Effector memory CD8-positive, alpha-beta T cell (primary cell): ENCODE measurements around the gene LRRC31.

ENCODE experiments used
- ATAC-seq: fragments of 150-1000 bp; cut with Tn5 transposase; replicated peaks from 2 replicates; pipeline ENCODE4 v1.10.0; 2021; ENCODE audit warnings: mild to moderate bottlenecking, moderate library complexity
- DNase-seq, 3 experiments: peaks; one replicate each; pipeline ENCODE4 v3.0.0; 2021
- H3K27ac Mint-ChIP-seq, 2 donors: one replicate each; pipeline ENCODE4 v1.8.0; 2022; ENCODE audit warnings: mild to moderate bottlenecking in 2 of 2, mixed read lengths in 2 of 2, moderate library complexity in 2 of 2
- H3K27me3 Mint-ChIP-seq, 2 donors: one replicate each; pipeline ENCODE4 v1.8.0; 2022; ENCODE audit warnings: mixed read lengths in 2 of 2
- H3K36me3 Mint-ChIP-seq: one replicate; pipeline ENCODE4 v1.8.0; 2022; ENCODE audit warnings: mild to moderate bottlenecking, moderate library complexity, mixed read lengths; ENCODE audit not compliant: insufficient read depth
- H3K4me1 Mint-ChIP-seq, 2 donors: one replicate each; pipeline ENCODE4 v1.8.0; 2022; ENCODE audit warnings: low read depth in 2 of 2, mixed read lengths in 2 of 2
- H3K4me3 Mint-ChIP-seq, 2 donors: one replicate each; pipeline ENCODE4 v1.8.0; 2022; ENCODE audit warnings: mild to moderate bottlenecking in 2 of 2, mixed read lengths in 2 of 2, moderate library complexity in 2 of 2
- H3K9me3 Mint-ChIP-seq, 2 donors: one replicate each; pipeline ENCODE4 v1.8.0; 2022; ENCODE audit warnings: mixed read lengths in 2 of 2

LRRC31 gene

DNA sequence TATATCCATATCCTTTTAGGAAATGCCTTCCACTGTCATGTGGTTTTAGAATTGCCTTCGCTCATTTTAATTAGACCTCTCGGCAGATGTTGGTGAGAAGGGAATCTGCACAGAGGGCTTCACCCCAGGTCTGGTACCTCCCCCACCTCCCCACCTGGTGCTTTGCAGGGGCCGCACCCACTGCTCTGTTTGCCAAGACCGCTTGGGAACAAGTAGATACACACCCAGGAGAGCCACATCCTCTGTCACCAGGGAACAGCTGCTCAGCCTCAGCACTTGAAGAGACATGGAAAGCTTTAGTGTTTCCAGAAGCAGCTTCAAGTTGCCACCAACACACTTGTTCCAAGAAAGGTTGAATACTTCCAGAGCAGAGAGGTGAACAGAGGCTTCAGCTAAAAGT, 21.8 kb downstream of the LRRC31 start:
- H3K9me3 Mint-ChIP-seq, result no peaks in the 10 kb centered on the region
- ATAC-seq (no peak), DNase-seq (no peak)
- H3K27me3 Mint-ChIP-seq, result peaks cover 16 to 29% of the 10 kb centered on the region in 2 donors
- H3K27ac Mint-ChIP-seq, result no peak overlapping the region
- H3K4me3 Mint-ChIP-seq, result no peak overlapping the region
- H3K4me1 Mint-ChIP-seq, result no peaks in the 10 kb centered on the region
- H3K36me3 Mint-ChIP-seq, result peaks cover 4% of the 10 kb centered on the region

DNA sequence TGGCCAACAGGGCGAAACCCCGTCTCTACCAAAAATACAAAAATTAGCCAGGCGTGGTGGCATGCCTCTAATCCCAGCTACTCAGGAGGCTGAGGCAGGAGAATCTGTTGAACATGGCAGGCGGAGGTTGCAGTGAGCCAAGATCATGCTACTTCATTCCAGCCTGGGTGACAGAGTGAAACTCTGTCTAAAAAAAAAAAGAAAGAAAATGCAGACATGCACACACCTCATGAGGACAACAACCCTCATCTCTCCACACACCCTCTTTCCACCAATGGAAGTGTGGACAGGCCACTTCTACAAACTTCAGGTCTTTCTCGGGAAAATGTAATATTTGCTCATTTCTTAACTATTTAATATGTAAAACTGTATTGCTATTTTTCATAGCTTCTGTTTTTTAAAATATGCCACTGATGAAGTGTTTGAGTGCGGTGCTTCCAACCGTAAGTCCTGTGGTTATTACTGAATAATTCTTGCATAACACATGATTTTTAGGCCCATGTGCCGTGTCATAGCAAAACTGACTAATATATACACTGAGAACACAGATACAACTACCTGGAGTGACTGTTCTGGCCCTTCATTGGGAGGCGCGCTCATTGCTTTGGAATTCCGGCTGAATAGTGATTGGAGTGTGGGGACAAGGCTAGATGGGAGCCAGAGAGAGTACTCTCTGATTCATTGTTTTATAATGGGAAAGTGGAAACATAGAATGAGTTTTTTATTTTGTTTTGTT, 23.1 kb downstream of the LRRC31 start:
- Mint-ChIP-seq H3K9me3 (no peaks in the 10 kb centered on the region), H3K36me3 (peaks cover 4% of the 10 kb centered on the region), H3K4me1 (no peaks in the 10 kb centered on the region), H3K27ac (no peak overlapping the region), H3K27me3 (peaks cover 12 to 24% of the 10 kb centered on the region in 2 donors), H3K4me3 (no peak overlapping the region)
- no peak for ATAC-seq
- no peak for DNase-seq

DNA sequence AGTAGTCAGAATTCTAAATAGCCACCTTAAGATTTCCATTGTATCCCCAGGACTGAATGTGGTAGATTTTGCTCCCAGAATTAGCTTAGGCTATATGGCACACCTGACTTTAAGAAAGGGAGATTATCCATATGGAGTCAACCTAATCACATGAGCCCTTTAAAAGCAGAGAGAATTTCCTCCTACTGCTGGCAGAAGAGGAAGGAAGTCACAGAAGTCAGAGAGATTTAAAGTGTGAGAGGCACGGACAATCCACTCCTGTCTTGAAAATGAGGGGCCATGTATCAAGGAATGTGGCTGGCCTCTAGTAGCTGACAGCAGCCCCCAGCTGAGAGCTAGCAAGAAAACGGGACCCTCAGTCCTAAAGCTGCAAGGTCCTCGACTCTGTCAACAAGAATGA, 26.8 kb downstream of the LRRC31 start:
- Mint-ChIP-seq H3K4me3 (no peak overlapping the region), H3K27me3 (peaks cover 32 to 33% of the 10 kb centered on the region in 2 donors), H3K4me1 (no peaks in the 10 kb centered on the region), H3K9me3 (no peaks in the 10 kb centered on the region), H3K27ac (no peak overlapping the region), H3K36me3 (peaks cover 4% of the 10 kb centered on the region)
- DNase-seq, result no peak
- ATAC-seq, result no peak

DNA sequence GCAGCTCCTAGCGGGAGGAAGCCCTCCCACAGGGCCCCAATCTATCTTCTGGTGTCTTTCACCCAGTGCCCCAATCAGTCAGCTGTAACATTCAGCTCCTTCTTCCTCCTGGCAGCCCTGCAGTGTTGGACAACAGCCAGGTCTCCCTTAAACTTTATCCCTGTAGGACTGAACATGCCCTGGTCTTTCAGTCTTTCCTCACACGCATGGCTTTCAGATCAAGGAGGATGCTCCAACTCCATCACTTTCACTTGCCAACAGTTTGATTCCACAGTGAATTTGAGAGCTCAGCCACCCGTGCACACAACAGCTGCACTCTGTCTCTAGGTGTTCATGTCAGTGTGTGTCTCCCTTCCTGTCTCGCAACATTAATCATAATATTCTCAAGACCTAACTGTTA, 28.6 kb downstream of the LRRC31 start:
- H3K36me3 Mint-ChIP-seq, result peaks cover 4% of the 10 kb centered on the region
- H3K4me3 Mint-ChIP-seq, result no peak overlapping the region
- H3K27me3 Mint-ChIP-seq, result peaks cover 35 to 44% of the 10 kb centered on the region in 2 donors
- H3K9me3 Mint-ChIP-seq, result no peaks in the 10 kb centered on the region
- ATAC-seq (no peak), DNase-seq (no peak)
- no peaks in the 10 kb centered on the region for H3K4me1 Mint-ChIP-seq
- no peak overlapping the region for H3K27ac Mint-ChIP-seq

DNA sequence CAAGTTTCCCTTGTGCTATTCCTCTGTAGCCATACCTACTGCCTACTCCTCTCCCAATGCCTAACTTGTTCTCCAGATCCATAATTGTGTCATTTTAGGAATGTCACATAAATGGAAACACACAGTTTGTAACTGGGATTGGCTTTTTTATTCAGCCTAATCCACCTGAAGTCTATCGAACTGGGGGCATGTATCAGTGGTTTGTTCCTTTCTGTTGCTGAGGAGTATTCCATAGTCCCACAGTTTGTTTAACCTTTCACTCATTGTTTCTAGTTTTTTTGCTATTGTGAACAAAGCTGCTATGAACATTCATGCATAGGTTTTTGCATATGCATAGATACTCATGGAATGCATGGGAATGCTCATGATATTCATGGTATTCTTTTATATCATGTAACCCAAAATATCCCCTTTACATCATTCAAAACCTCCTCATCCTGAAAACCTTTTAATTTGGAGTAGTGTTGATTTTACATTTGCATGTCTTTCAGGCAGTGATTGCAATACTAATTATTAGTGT, 31.2 kb downstream of the LRRC31 start:
- ATAC-seq (no peak), DNase-seq (no peak)
- Mint-ChIP-seq H3K4me3 (no peak overlapping the region), H3K27ac (no peak overlapping the region), H3K9me3 (no peaks in the 10 kb centered on the region), H3K36me3 (no peaks in the 10 kb centered on the region), H3K4me1 (no peaks in the 10 kb centered on the region), H3K27me3 (peaks cover 31 to 44% of the 10 kb centered on the region in 2 donors)

DNA sequence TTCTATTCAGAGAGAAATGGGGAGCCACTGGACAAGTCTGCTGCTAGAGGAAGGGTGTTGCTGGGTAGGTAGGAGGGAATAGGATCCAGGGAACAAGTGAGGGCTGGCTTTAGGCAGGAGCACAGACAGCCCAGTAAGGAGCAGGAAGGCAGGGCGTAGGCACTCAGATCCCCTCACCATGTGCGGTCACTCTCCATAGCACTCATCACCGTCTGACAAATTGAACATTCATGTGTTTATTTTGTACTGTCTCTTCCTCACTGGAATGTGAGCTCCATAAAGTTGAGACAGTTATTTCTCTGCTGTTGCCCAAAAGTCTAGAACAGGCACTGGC, 32.8 kb downstream of the LRRC31 start:
- no peak overlapping the region for H3K27ac Mint-ChIP-seq

DNA sequence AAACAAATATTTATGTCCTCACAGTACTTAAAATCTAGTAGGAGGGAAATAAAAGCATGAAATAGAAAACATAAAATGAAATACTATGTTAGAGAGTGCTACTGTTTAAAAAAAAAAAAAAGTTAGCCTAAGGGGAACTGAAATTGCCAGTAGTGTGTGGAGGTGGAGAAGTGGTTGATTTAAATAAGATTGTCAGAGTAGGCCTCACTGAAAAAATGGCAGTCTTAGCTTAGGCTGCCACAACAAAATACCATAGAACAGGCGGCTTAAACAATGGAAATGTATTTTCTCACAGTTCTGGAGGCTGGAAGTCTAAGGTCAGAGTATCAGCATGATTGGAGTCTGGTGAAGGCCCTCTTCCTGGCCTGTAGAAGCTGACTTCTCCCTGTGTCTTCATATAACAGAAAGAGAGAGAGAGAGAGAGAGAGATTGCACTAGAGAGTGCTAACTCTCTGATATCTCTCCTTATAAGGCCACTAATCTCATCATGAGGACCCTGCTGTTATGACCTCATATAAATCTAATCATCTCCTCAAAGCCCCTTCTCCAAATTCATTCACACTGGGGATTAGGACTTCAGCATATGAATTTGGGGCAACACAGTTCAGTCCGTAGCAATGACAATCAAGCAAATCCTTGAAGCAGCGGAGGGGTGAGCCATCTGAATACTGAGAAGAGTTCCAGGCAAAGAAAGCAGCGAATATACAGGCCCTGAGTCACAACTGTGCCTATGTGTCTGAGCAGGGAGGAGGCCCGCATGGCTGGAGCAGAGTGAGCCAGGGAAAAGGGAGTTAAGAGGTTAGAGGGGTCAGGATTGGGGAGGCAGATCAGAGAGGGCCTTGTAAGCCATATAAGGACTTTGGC, 33.4 kb downstream of the LRRC31 start:
- H3K36me3 Mint-ChIP-seq, result no peaks in the 10 kb centered on the region
- no peaks in the 10 kb centered on the region for H3K4me1 Mint-ChIP-seq
- no peak for ATAC-seq
- no peak for DNase-seq
- H3K9me3 Mint-ChIP-seq, result no peaks in the 10 kb centered on the region
- H3K27me3 Mint-ChIP-seq, result peaks cover 33 to 40% of the 10 kb centered on the region in 2 donors
- H3K4me3 Mint-ChIP-seq, result no peak overlapping the region
- H3K27ac Mint-ChIP-seq, result no peak overlapping the region

More for the DNA sequence above, 32.8 kb downstream of the LRRC31 start:
- Mint-ChIP-seq H3K27me3 (peaks cover 36 to 44% of the 10 kb centered on the region in 2 donors), H3K36me3 (no peaks in the 10 kb centered on the region), H3K9me3 (no peaks in the 10 kb centered on the region), H3K4me3 (no peak overlapping the region), H3K4me1 (no peaks in the 10 kb centered on the region)
- DNase-seq, result no peak
- no peak for ATAC-seq

DNA sequence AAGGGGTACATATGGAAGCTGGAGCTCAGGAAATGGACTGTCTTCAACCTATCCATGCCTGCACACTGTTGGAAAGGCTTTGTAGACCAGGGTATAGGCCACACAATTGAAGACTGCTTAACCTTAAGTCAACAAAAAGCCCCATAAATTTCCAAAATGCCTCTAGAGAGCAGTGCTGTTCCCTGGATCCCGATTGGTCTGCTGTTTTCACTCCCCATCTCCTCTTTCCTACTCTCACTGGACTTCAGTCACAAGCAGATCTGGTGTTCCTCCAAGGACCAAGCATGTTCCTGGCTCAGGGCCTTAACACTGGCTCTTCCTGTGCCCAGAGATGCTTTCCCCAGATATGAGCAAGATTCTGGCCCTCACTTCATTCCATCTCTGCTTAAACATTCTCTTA, 34.2 kb downstream of the LRRC31 start:
- ATAC-seq (no peak), DNase-seq (no peak)
- H3K27me3 Mint-ChIP-seq, result peaks cover 25 to 32% of the 10 kb centered on the region in 2 donors
- H3K9me3 Mint-ChIP-seq, result no peaks in the 10 kb centered on the region
- no peak overlapping the region for H3K27ac Mint-ChIP-seq
- no peak overlapping the region for H3K4me3 Mint-ChIP-seq
- H3K4me1 Mint-ChIP-seq, result no peaks in the 10 kb centered on the region
- no peaks in the 10 kb centered on the region for H3K36me3 Mint-ChIP-seq

DNA sequence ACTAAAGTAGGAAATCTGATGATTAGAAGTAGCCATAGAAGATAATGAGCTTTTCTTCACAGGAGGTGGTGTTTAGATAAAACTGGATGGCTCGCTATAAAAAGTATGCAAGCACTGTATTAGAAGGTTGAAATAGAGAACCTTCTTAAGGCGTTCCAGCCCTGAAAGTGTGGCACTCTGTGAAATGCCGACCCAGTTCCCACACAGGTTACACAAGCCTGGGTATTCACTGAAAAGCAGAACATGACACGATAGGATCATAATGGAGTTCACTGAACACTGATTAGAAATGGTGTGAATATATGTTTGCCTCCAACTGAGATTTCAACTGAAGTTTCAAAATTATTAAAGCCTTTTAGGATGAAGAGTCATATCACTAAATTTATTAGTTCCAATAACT, 42.0 kb downstream of the LRRC31 start:
- DNase-seq (no peak), ATAC-seq (no peak)
- Mint-ChIP-seq H3K4me1 (no peaks in the 10 kb centered on the region), H3K27me3 (peaks cover 13 to 18% of the 10 kb centered on the region in 2 donors), H3K9me3 (no peaks in the 10 kb centered on the region), H3K36me3 (no peaks in the 10 kb centered on the region), H3K27ac (no peak overlapping the region), H3K4me3 (no peak overlapping the region)

DNA sequence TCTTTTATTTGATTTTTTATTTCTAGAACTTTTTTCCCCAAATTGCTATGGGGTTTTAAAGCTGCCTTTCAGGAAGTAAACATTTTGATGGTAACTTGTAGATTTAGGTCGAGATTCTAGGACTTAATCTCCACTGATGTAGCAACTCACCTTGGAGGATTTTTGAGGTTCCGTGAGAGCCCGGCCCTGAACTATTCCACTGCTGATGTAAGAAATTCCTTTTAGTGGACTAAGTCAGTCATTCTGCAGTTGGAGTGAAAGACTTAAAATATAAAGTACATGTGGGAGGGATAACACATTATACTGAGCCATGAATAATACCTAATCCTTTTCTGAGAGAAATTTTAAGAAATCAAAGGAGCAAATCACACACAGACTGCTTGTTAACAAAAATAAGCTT, 44.4 kb downstream of the LRRC31 start:
- no peak for ATAC-seq
- H3K27me3 Mint-ChIP-seq, result peaks cover 30 to 40% of the 10 kb centered on the region in 2 donors

DNA sequence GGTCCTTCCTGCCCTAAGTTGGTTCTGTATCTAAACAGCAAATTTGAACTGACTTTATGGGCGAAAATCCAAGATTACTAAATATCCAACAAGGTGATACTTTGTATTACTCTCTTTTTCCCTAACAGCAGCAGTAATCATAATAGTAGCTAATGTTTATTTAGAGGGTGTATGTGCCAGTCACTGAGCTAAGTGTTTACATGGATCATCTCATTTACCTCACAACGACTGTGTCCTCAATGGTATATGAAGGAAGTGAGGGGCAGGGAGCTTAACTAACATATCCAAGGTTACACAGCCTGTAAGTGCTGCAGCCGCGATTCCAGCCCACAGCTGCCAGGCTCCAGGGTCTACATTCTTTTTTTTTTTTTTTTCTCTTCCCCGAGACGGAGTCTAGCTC, 46.8 kb downstream of the LRRC31 start:
- DNase-seq (no peak), ATAC-seq (no peak)
- no peaks in the 10 kb centered on the region for H3K4me1 Mint-ChIP-seq
- H3K27ac Mint-ChIP-seq, result no peak overlapping the region
- H3K9me3 Mint-ChIP-seq, result no peaks in the 10 kb centered on the region
- H3K27me3 Mint-ChIP-seq, result peaks cover 41 to 55% of the 10 kb centered on the region in 2 donors
- no peaks in the 10 kb centered on the region for H3K36me3 Mint-ChIP-seq
- H3K4me3 Mint-ChIP-seq, result no peak overlapping the region

More for the DNA sequence above, 44.4 kb downstream of the LRRC31 start:
- Mint-ChIP-seq H3K9me3 (no peaks in the 10 kb centered on the region), H3K4me3 (no peak overlapping the region), H3K4me1 (no peaks in the 10 kb centered on the region), H3K27ac (no peak overlapping the region), H3K36me3 (no peaks in the 10 kb centered on the region)
- no peak for DNase-seq

DNA sequence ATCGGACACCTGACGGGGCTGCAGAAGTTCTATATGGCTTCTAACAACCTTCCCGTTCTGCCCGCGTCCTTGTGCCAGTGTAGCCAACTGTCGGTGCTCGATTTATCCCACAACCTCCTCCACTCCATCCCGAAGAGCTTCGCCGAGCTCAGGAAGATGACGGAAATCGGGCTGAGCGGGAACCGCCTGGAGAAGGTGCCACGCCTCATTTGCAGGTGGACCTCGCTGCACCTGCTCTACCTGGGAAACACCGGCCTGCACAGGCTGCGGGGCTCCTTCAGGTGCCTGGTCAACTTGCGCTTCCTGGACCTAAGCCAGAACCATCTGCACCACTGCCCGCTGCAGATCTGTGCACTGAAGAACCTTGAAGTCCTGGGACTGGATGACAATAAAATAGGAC, 47.2 kb downstream of the LRRC31 start:
- Mint-ChIP-seq H3K36me3 (no peaks in the 10 kb centered on the region), H3K4me1 (no peaks in the 10 kb centered on the region), H3K4me3 (no peak overlapping the region), H3K9me3 (no peaks in the 10 kb centered on the region), H3K27ac (no peak overlapping the region), H3K27me3 (peaks cover 45 to 59% of the 10 kb centered on the region in 2 donors)
- ATAC-seq, result no peak
- DNase-seq, result no peak

DNA sequence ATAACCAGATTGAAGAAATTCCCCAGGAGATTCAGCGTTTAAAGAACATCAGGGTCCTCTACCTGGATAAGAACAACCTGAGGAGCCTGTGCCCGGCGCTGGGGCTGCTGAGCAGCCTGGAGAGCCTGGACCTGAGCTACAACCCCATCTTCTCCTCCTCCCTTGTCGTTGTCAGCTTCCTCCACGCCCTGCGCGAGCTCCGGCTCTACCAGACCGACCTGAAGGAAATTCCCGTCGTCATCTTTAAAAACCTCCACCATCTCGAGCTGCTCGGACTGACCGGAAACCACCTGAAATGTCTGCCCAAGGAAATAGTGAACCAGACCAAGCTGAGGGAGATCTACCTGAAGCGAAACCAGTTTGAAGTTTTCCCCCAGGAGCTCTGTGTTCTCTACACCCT, 47.6 kb downstream of the LRRC31 start:
- no peak for ATAC-seq

DNA sequence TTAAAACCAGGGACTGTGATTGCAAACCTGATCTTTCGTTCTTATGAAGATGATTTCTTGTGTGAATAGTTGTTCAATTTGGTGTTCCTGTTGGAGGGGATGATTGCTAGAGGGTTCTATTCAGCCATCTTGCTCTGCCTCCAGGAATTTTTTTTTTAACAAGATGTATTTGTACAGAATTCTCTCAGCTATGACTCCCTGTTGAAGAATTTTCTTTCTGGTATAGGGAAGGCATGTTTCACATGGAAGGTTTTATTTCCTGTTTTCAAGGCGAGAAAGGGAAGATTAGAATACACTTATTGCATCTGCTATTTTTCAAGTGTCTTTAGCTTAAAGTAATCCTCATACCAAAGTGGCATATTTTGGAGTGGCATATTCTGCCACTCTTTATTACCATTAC, 51.4 kb downstream of the LRRC31 start:
- H3K4me1 Mint-ChIP-seq, result peaks cover 11% of the 10 kb centered on the region in 2 donors

More for the DNA sequence above, 47.6 kb downstream of the LRRC31 start:
- Mint-ChIP-seq H3K4me1 (no peaks in the 10 kb centered on the region), H3K36me3 (no peaks in the 10 kb centered on the region), H3K27ac (no peak overlapping the region), H3K9me3 (no peaks in the 10 kb centered on the region), H3K27me3 (peaks cover 47 to 59% of the 10 kb centered on the region in 2 donors), H3K4me3 (no peak overlapping the region)
- DNase-seq, result no peak

More for the DNA sequence above, 51.4 kb downstream of the LRRC31 start:
- ATAC-seq (no peak), DNase-seq (no peak)
- Mint-ChIP-seq H3K27me3 (peaks cover 42 to 66% of the 10 kb centered on the region in 2 donors), H3K36me3 (peaks cover 11% of the 10 kb centered on the region), H3K9me3 (peaks cover 0 to 6% of the 10 kb centered on the region in 2 donors), H3K4me3 (no peak overlapping the region), H3K27ac (no peak overlapping the region)
